ENCODE data around the gene E2F7. TPM values are rescaled to one million over a fixed set of nuclear protein-coding genes. Genes with fewer than 3 reads are reported as not detected.

Gene E2F7
- polyA plus RNA-seq, 1 of the 3 experiments (the other 2 are of a cell fraction), result 8.8 TPM

DNA sequence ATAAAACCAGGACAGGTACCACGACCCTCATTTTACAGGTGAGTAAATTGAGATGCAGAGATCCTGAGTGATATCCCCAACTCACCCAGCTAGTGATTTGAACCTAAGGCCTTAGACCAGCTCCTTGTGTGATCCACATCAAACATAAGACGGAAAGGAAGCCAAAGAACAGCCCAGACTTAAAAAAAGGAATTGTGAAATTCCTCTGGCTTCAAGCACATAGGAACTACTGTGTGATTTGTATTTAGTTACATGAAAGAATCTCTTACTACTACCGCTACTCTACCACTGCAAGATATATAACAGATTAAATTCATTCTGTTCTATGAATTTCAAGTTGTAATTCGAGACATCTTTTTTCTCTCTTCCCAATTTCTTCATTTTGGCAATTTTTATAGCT is 10.5 kb downstream of the E2F7 start:
- Histone ChIP-seq H3K4me3 (ENCODE audit: low read depth in 2 of 2, low read length in 1 of 2) (no peak overlapping the region), H3K4me1 (ENCODE audit: control insufficient read depth in 1 of 2, insufficient read depth in 2 of 2, low read depth in 1 of 2, low read length in 1 of 2) (no peaks in the 10 kb centered on the region; a peak in 2 of 4 replicates), H3K79me2 (ENCODE audit: insufficient read depth) (peaks cover 98% of the 10 kb centered on the region), H2AFZ (ENCODE audit: low read depth) (no peak overlapping the region), H3F3A (replicated peaks; ENCODE audit: insufficient read depth) (peaks cover 25% of the 10 kb centered on the region), H3K27ac (ENCODE audit: low read depth in 2 of 2, low read length in 1 of 2) (no peak overlapping the region), H3K27me3 (ENCODE audit: insufficient read depth) (no peaks in the 10 kb centered on the region), H3K9ac (no peak overlapping the region), H3K9me3 (no peaks in the 10 kb centered on the region), H3K9me2 (no peaks in the 10 kb centered on the region), H3K4me2 (no peak overlapping the region), H4K20me1 (ENCODE audit: insufficient read depth) (no peaks in the 10 kb centered on the region), H3K36me3 (replicated peaks in 1 of 2; ENCODE audit: control insufficient read depth in 1 of 2, insufficient read depth in 2 of 2, low read length in 1 of 2) (peaks cover 18 to 73% of the 10 kb centered on the region in 2 experiments)
- POLR2A ChIA-PET, result no interaction called here
- no peak for TF ChIP-seq EZH2phosphoT487 (IDR thresholded peaks at IDR 0.05; ENCODE audit: borderline replicate concordance, low read depth)
- no peak for DNase-seq
- CTCF ChIA-PET, result interaction anchor here (0.6 to 1.0 kb wide), 2 partner anchors 26 to 58 kb away, joined by 3 to 4 read pairs; no protein-coding TSS in a partner anchor
- WGBS (ENCODE audit: low lambda C conversion rate), result 97% methylated on average over 4 of the region's 4 CpGs

DNA sequence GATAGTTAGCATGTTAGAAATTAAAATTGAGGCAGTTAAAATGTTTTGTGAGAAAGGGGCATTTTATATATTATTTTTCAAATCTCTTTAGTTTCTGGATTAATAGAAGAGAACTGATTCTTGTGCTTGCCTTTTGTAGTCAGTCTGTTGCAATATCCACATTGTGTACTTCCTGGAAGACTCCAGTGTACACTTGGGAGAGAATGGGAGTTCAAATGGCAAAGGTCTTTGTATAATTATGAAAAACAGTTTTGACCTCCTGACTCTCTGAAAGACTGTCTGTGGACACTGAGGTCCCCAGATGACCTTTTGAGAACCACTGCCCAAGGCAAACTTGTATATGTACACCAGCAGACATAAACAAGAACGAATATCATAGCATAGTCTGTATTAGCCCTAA is 12.1 kb downstream of the E2F7 start:
- H3K9me2 ChIP-seq, result no peaks in the 10 kb centered on the region
- no peak overlapping the region for H2AFZ ChIP-seq (ENCODE audit: low read depth)
- peaks cover 25 to 86% of the 10 kb centered on the region in 2 experiments for H3K36me3 ChIP-seq (replicated peaks in 1 of 2; ENCODE audit: control insufficient read depth in 1 of 2, insufficient read depth in 2 of 2, low read length in 1 of 2)

DNA sequence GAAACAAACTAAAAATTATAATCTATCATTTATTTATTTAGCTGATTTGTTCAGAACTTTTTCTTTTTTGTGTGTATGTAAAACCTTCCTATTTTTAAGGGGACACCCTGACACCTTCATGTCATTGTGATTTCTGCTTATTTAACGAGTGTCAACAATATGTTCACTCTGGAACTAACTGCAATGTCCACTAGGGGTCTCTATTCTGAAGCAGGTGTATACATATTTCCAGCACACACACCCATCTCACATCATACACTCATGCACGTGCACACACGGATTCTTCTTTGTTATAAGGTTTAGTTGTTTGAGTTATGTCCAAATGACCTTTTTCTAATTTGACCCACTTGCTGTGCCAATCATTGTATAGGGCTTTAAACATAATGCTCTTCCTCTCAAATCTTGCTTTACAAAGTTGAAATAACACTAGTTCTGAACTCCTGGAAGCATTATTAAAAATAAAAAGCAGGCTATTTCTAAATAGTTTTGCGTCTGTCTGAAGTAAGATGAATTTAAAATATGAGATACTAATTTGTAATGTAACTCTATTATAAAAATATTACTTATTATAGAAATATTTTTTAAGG is 15.5 kb downstream of the E2F7 start:
- H3K4me3 ChIP-seq (ENCODE audit: low read depth in 2 of 2, low read length in 1 of 2), result no peak overlapping the region
- H3K79me2 ChIP-seq (ENCODE audit: insufficient read depth), result peaks cover 92% of the 10 kb centered on the region
- no peaks in the 10 kb centered on the region for H3K9me2 ChIP-seq
- no peak overlapping the region for H3K27ac ChIP-seq (ENCODE audit: low read depth in 2 of 2, low read length in 1 of 2)
- no peak overlapping the region for H3K9ac ChIP-seq
- DNase-seq, result peak; percentile 49
- peaks cover 14% of the 10 kb centered on the region for H3F3A ChIP-seq (replicated peaks; ENCODE audit: insufficient read depth)
- H3K36me3 ChIP-seq (replicated peaks in 1 of 2; ENCODE audit: control insufficient read depth in 1 of 2, insufficient read depth in 2 of 2, low read length in 1 of 2), result peaks cover 44 to 93% of the 10 kb centered on the region in 2 experiments
- ChIA-PET POLR2A (no interaction called here), CTCF (interaction anchor here (0.7 to 4.8 kb wide), 22 partner anchors 9 to 635 kb away, joined by 3 to 27 read pairs (median 3); partner anchors contain the start of gene E2F7)
- peaks cover 0 to 18% of the 10 kb centered on the region in 2 experiments; a peak in 3 of 4 replicates for H3K4me1 ChIP-seq (ENCODE audit: control insufficient read depth in 1 of 2, insufficient read depth in 2 of 2, low read depth in 1 of 2, low read length in 1 of 2)
- no peaks in the 10 kb centered on the region for H3K9me3 ChIP-seq
- H3K4me2 ChIP-seq, result no peak overlapping the region
- H3K27me3 ChIP-seq (ENCODE audit: insufficient read depth), result no peaks in the 10 kb centered on the region
- no peaks in the 10 kb centered on the region for H4K20me1 ChIP-seq (ENCODE audit: insufficient read depth)
- 38% methylated on average over 4 of the region's 4 CpGs for WGBS (ENCODE audit: low lambda C conversion rate)
- H2AFZ ChIP-seq (ENCODE audit: low read depth), result no peak overlapping the region
- TF ChIP-seq NFIC (IDR thresholded peaks at IDR 0.05; ENCODE audit: borderline replicate concordance), result no peak
- TF ChIP-seq SMC3 (IDR thresholded peaks at IDR 0.05; ENCODE audit: low read depth, low read length), result peak; percentile 63
- TF ChIP-seq FOXJ3 (CRISPR knock-in tag; IDR thresholded peaks at IDR 0.05), result no peak
- no peak for TF ChIP-seq EZH2phosphoT487 (IDR thresholded peaks at IDR 0.05; ENCODE audit: borderline replicate concordance, low read depth)
- no peak for TF ChIP-seq RXRA (IDR thresholded peaks at IDR 0.05; ENCODE audit: borderline replicate concordance, low read depth)
- no peak for TF ChIP-seq ELF1 (IDR thresholded peaks at IDR 0.05)
- TF ChIP-seq FOSL2 (IDR thresholded peaks at IDR 0.05; ENCODE audit: borderline replicate concordance, low read depth), result no peak
- TF ChIP-seq, protein P1, sequence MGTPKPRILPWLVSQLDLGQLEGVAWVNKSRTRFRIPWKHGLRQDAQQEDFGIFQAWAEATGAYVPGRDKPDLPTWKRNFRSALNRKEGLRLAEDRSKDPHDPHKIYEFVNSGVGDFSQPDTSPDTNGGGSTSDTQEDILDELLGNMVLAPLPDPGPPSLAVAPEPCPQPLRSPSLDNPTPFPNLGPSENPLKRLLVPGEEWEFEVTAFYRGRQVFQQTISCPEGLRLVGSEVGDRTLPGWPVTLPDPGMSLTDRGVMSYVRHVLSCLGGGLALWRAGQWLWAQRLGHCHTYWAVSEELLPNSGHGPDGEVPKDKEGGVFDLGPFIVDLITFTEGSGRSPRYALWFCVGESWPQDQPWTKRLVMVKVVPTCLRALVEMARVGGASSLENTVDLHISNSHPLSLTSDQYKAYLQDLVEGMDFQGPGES (IDR thresholded peaks at IDR 0.05; ENCODE audit: low read depth, low read length), result no peak
- no peak for TF ChIP-seq POLR2AphosphoS5 (IDR thresholded peaks at IDR 0.05; ENCODE audit: low read depth, low read length)
- TF ChIP-seq SIN3A (IDR thresholded peaks at IDR 0.05; ENCODE audit: borderline replicate concordance, low read depth, low read length), result no peak
- TF ChIP-seq, protein P2, sequence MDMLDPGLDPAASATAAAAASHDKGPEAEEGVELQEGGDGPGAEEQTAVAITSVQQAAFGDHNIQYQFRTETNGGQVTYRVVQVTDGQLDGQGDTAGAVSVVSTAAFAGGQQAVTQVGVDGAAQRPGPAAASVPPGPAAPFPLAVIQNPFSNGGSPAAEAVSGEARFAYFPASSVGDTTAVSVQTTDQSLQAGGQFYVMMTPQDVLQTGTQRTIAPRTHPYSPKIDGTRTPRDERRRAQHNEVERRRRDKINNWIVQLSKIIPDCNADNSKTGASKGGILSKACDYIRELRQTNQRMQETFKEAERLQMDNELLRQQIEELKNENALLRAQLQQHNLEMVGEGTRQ (IDR thresholded peaks at IDR 0.05; ENCODE audit: borderline replicate concordance, low read depth, low read length), result no peak
- TF ChIP-seq MXI1 (IDR thresholded peaks at IDR 0.05; ENCODE audit: low read depth, low read length), result peak; percentile 87
- no peak for TF ChIP-seq MEF2A (IDR thresholded peaks at IDR 0.05; ENCODE audit: borderline replicate concordance, low read depth)
- TF ChIP-seq TCF12 (IDR thresholded peaks at IDR 0.05), result peak; percentile 20; the same call in 1 of the 2 replicates
- peak; percentile 76 for TF ChIP-seq RAD21 (IDR thresholded peaks at IDR 0.05; ENCODE audit: low read length)

More for the DNA sequence above, 12.1 kb downstream of the E2F7 start:
- no peak overlapping the region for H3K4me2 ChIP-seq
- H3K4me1 ChIP-seq (ENCODE audit: control insufficient read depth in 1 of 2, insufficient read depth in 2 of 2, low read depth in 1 of 2, low read length in 1 of 2), result no peaks in the 10 kb centered on the region; a peak in 2 of 4 replicates
- H3F3A ChIP-seq (replicated peaks; ENCODE audit: insufficient read depth), result peaks cover 10% of the 10 kb centered on the region
- ChIA-PET CTCF (no interaction called here), POLR2A (no interaction called here)
- no peaks in the 10 kb centered on the region for H3K27me3 ChIP-seq (ENCODE audit: insufficient read depth)
- peaks cover 98% of the 10 kb centered on the region for H3K79me2 ChIP-seq (ENCODE audit: insufficient read depth)
- WGBS (ENCODE audit: low lambda C conversion rate), result 81% methylated on average over 1 of the region's 1 CpG
- H3K27ac ChIP-seq (ENCODE audit: low read depth in 2 of 2, low read length in 1 of 2), result no peak overlapping the region
- no peak for DNase-seq
- H3K9me3 ChIP-seq, result no peaks in the 10 kb centered on the region
- no peak overlapping the region for H3K4me3 ChIP-seq (ENCODE audit: low read depth in 2 of 2, low read length in 1 of 2)
- no peak overlapping the region for H3K9ac ChIP-seq
- H4K20me1 ChIP-seq (ENCODE audit: insufficient read depth), result no peaks in the 10 kb centered on the region
- no peak for TF ChIP-seq NRF1 (IDR thresholded peaks at IDR 0.05; ENCODE audit: low read depth, low read length)
- TF ChIP-seq POLR2AphosphoS5 (IDR thresholded peaks at IDR 0.05; ENCODE audit: low read depth, low read length), result no peak
- no peak for TF ChIP-seq RFX5 (IDR thresholded peaks at IDR 0.05; ENCODE audit: low read length)
- TF ChIP-seq EZH2phosphoT487 (IDR thresholded peaks at IDR 0.05; ENCODE audit: borderline replicate concordance, low read depth), result no peak
- no peak for TF ChIP-seq NFIC (IDR thresholded peaks at IDR 0.05; ENCODE audit: borderline replicate concordance)
- no peak for TF ChIP-seq SMC3 (IDR thresholded peaks at IDR 0.05; ENCODE audit: low read depth, low read length)
- no peak for TF ChIP-seq RXRA (IDR thresholded peaks at IDR 0.05; ENCODE audit: borderline replicate concordance, low read depth)
- no peak for TF ChIP-seq RAD21 (IDR thresholded peaks at IDR 0.05; ENCODE audit: low read length)
- TF ChIP-seq GATA2 (CRISPR knock-in tag; IDR thresholded peaks at IDR 0.05), result no peak
- no peak for TF ChIP-seq TCF12 (IDR thresholded peaks at IDR 0.05)

All from SK-N-SH (cell line).